ENCODE data around the gene GPS1.
A peak's percentile ranks its signal among the peaks of the same experiment; 100 is the strongest.

GPS1 gene

GRCh38 chr17:82022310-82022980 is 29.3 kb upstream of the GPS1 start, which contains the start of gene CENPX:
Gene CENPX, minus strand, starts transcription at chr17:82022878. Its CDS starts 17 bp downstream, at chr17:82022861.
- H3K4me3 ChIP-seq (ENCODE audit: control insufficient read depth in 1 of 7, extremely low read depth in 1 of 7, insufficient read depth in 4 of 7, low read depth in 2 of 7, low read length in 6 of 7): peak within 1 kb of the TSS; percentile 64 to 85 (median 80)
- peak in 1 of 3 donors; percentile 37 for DNase-seq
- H3K27ac ChIP-seq (ENCODE audit: insufficient read depth in 1 of 2, low read depth in 1 of 2, low read length in 2 of 2, poor library complexity in 1 of 2, severe bottlenecking in 2 of 2): peak within 1 kb of the TSS in 1 of 2 experiments; percentile 76
- no peaks in the 10 kb centered on the region for H3K9me3 ChIP-seq (ENCODE audit: control extremely low read depth in 1 of 5, control insufficient read depth in 4 of 5, insufficient read depth in 2 of 5, low read depth in 1 of 5, low read length in 4 of 5)
- under 1% methylated on average over 56 of the region's 64 CpGs for WGBS (ENCODE audit: insufficient coverage)
- CTCF ChIA-PET: interaction anchor here (1.3 to 6.8 kb wide), 9 partner anchors 14 to 94 kb away, joined by 3 to 117 read pairs (median 5); partner anchors contain the start of gene NOTUM
- POLR2A ChIA-PET: interaction anchor here (0.5 to 2.1 kb wide), 3 partner anchors 46 to 354 kb away, joined by 4 to 11 read pairs (median 4); no protein-coding TSS in a partner anchor
- H3K4me1 ChIP-seq (ENCODE audit: control extremely low read depth in 1 of 4, control insufficient read depth in 4 of 4, insufficient read depth in 4 of 4, low read length in 3 of 4): peaks cover 0 to 40% (median 29%) of the 10 kb centered on the region in 4 experiments
- no peaks in the 10 kb centered on the region for H3K27me3 ChIP-seq (replicated peaks in 2 of 5; ENCODE audit: control insufficient read depth in 4 of 5, insufficient read depth in 5 of 5, low read length in 4 of 5)
- peaks cover 0 to 19% (median 7%) of the 10 kb centered on the region in 4 experiments for H3K36me3 ChIP-seq (ENCODE audit: control insufficient read depth in 4 of 4, insufficient read depth in 4 of 4, low read length in 3 of 4)

- WGBS (ENCODE audit: insufficient coverage): 0% methylated on average over 42 of the region's 42 CpGs
- POLR2A ChIA-PET: interaction anchor here (0.5 kb wide), 2 partner anchors 46 to 93 kb away, joined by 3 to 4 read pairs; no protein-coding TSS in a partner anchor
Measured at GRCh38 chr17:82022981-82023446, 28.7 kb upstream of the GPS1 start, which contains the start of gene LRRC45. Gene LRRC45, plus strand, starts transcription at chr17:82023305. Its CDS starts 339 bp downstream, at chr17:82023644.

GRCh38 chr17:82023447-82024241 is 28.1 kb upstream of the GPS1 start:
- Histone ChIP-seq H3K9me3 (ENCODE audit: control extremely low read depth in 1 of 5, control insufficient read depth in 4 of 5, insufficient read depth in 2 of 5, low read depth in 1 of 5, low read length in 4 of 5) (no peaks in the 10 kb centered on the region), H3K27me3 (replicated peaks in 2 of 5; ENCODE audit: control insufficient read depth in 4 of 5, insufficient read depth in 5 of 5, low read length in 4 of 5) (no peaks in the 10 kb centered on the region), H3K4me3 (ENCODE audit: control insufficient read depth in 1 of 7, extremely low read depth in 1 of 7, insufficient read depth in 4 of 7, low read depth in 2 of 7, low read length in 6 of 7) (peak overlapping the region; percentile 61 to 80 (median 76)), H3K4me1 (ENCODE audit: control extremely low read depth in 1 of 4, control insufficient read depth in 4 of 4, insufficient read depth in 4 of 4, low read length in 3 of 4) (peaks cover 0 to 40% (median 29%) of the 10 kb centered on the region in 4 experiments), H3K36me3 (ENCODE audit: control insufficient read depth in 4 of 4, insufficient read depth in 4 of 4, low read length in 3 of 4) (peaks cover 0 to 11% (median 5%) of the 10 kb centered on the region in 4 experiments), H3K27ac (ENCODE audit: insufficient read depth in 1 of 2, low read depth in 1 of 2, low read length in 2 of 2, poor library complexity in 1 of 2, severe bottlenecking in 2 of 2) (peak overlapping the region in 1 of 2 experiments; percentile 14)
- POLR2A ChIA-PET: interaction anchor here (0.5 kb wide), 1 partner anchor 93 kb away, joined by 3 read pairs; no protein-coding TSS in a partner anchor
- CTCF ChIA-PET: interaction anchor here (0.8 to 6.8 kb wide), 5 partner anchors 20 to 95 kb away, joined by 3 to 117 read pairs (median 3); partner anchors contain the start of gene NOTUM
- WGBS (ENCODE audit: insufficient coverage): 6% methylated on average over 55 of the region's 55 CpGs
- DNase-seq: peak in 2 of 3 donors; percentile 34 to 37

More at GRCh38 chr17:82022981-82023446, 28.7 kb upstream of the GPS1 start, which contains the start of gene LRRC45:
- H3K36me3 ChIP-seq (ENCODE audit: control insufficient read depth in 4 of 4, insufficient read depth in 4 of 4, low read length in 3 of 4): peaks cover 0 to 14% (median 6%) of the 10 kb centered on the region in 4 experiments
- H3K9me3 ChIP-seq (ENCODE audit: control extremely low read depth in 1 of 5, control insufficient read depth in 4 of 5, insufficient read depth in 2 of 5, low read depth in 1 of 5, low read length in 4 of 5): no peaks in the 10 kb centered on the region
- no peaks in the 10 kb centered on the region for H3K27me3 ChIP-seq (replicated peaks in 2 of 5; ENCODE audit: control insufficient read depth in 4 of 5, insufficient read depth in 5 of 5, low read length in 4 of 5)
- peak; percentile 99 to 100 (median 100) for DNase-seq
- CTCF ChIA-PET: interaction anchor here (1.3 to 6.8 kb wide), 6 partner anchors 14 to 95 kb away, joined by 3 to 117 read pairs (median 12); partner anchors contain the start of gene NOTUM
- H3K27ac ChIP-seq (ENCODE audit: insufficient read depth in 1 of 2, low read depth in 1 of 2, low read length in 2 of 2, poor library complexity in 1 of 2, severe bottlenecking in 2 of 2): peak within 1 kb of the TSS in 1 of 2 experiments; percentile 76
- peaks cover 0 to 40% (median 29%) of the 10 kb centered on the region in 4 experiments for H3K4me1 ChIP-seq (ENCODE audit: control extremely low read depth in 1 of 4, control insufficient read depth in 4 of 4, insufficient read depth in 4 of 4, low read length in 3 of 4)
- peak within 1 kb of the TSS; percentile 64 to 85 (median 80) for H3K4me3 ChIP-seq (ENCODE audit: control insufficient read depth in 1 of 7, extremely low read depth in 1 of 7, insufficient read depth in 4 of 7, low read depth in 2 of 7, low read length in 6 of 7)

GRCh38 chr17:82024859-82025258 is 26.8 kb upstream of the GPS1 start:
- 95% methylated on average over 8 of the region's 17 CpGs for WGBS (ENCODE audit: insufficient coverage)
- Histone ChIP-seq H3K9me3 (ENCODE audit: control extremely low read depth in 1 of 5, control insufficient read depth in 4 of 5, insufficient read depth in 2 of 5, low read depth in 1 of 5, low read length in 4 of 5) (no peaks in the 10 kb centered on the region), H3K4me3 (ENCODE audit: control insufficient read depth in 1 of 7, extremely low read depth in 1 of 7, insufficient read depth in 4 of 7, low read depth in 2 of 7, low read length in 6 of 7) (no peak overlapping the region), H3K27ac (ENCODE audit: insufficient read depth in 1 of 2, low read depth in 1 of 2, low read length in 2 of 2, poor library complexity in 1 of 2, severe bottlenecking in 2 of 2) (no peak overlapping the region), H3K4me1 (ENCODE audit: control extremely low read depth in 1 of 4, control insufficient read depth in 4 of 4, insufficient read depth in 4 of 4, low read length in 3 of 4) (peaks cover 0 to 40% (median 29%) of the 10 kb centered on the region in 4 experiments), H3K36me3 (ENCODE audit: control insufficient read depth in 4 of 4, insufficient read depth in 4 of 4, low read length in 3 of 4) (peaks cover 0 to 12% (median 4%) of the 10 kb centered on the region in 4 experiments), H3K27me3 (replicated peaks in 2 of 5; ENCODE audit: control insufficient read depth in 4 of 5, insufficient read depth in 5 of 5, low read length in 4 of 5) (no peaks in the 10 kb centered on the region)
- DNase-seq: no peak
- POLR2A ChIA-PET: no interaction called here
- CTCF ChIA-PET: interaction anchor here (1.2 to 6.8 kb wide), 2 partner anchors 10 to 63 kb away, joined by 3 to 117 read pairs; partner anchors contain the start of gene NOTUM

GRCh38 chr17:82025401-82026107 is 26.1 kb upstream of the GPS1 start:
- H3K36me3 ChIP-seq (ENCODE audit: control insufficient read depth in 4 of 4, insufficient read depth in 4 of 4, low read length in 3 of 4): peaks cover 0 to 12% (median 4%) of the 10 kb centered on the region in 4 experiments
- CTCF ChIA-PET: interaction anchor here (1.1 to 1.3 kb wide), 3 partner anchors 9 to 129 kb away, joined by 3 to 4 read pairs (median 3); no protein-coding TSS in a partner anchor
- no peak overlapping the region for H3K4me3 ChIP-seq (ENCODE audit: control insufficient read depth in 1 of 7, extremely low read depth in 1 of 7, insufficient read depth in 4 of 7, low read depth in 2 of 7, low read length in 6 of 7)
- no peaks in the 10 kb centered on the region for H3K27me3 ChIP-seq (replicated peaks in 2 of 5; ENCODE audit: control insufficient read depth in 4 of 5, insufficient read depth in 5 of 5, low read length in 4 of 5)
- 97% methylated on average over 23 of the region's 25 CpGs for WGBS (ENCODE audit: insufficient coverage)
- H3K4me1 ChIP-seq (ENCODE audit: control extremely low read depth in 1 of 4, control insufficient read depth in 4 of 4, insufficient read depth in 4 of 4, low read length in 3 of 4): peaks cover 0 to 46% (median 36%) of the 10 kb centered on the region in 4 experiments
- no peaks in the 10 kb centered on the region for H3K9me3 ChIP-seq (ENCODE audit: control extremely low read depth in 1 of 5, control insufficient read depth in 4 of 5, insufficient read depth in 2 of 5, low read depth in 1 of 5, low read length in 4 of 5)
- DNase-seq: no peak
- no peak overlapping the region for H3K27ac ChIP-seq (ENCODE audit: insufficient read depth in 1 of 2, low read depth in 1 of 2, low read length in 2 of 2, poor library complexity in 1 of 2, severe bottlenecking in 2 of 2)
- POLR2A ChIA-PET: no interaction called here

- H3K4me1 ChIP-seq (ENCODE audit: control extremely low read depth in 1 of 4, control insufficient read depth in 4 of 4, insufficient read depth in 4 of 4, low read length in 3 of 4): peaks cover 0 to 47% (median 34%) of the 10 kb centered on the region in 4 experiments
- ChIA-PET CTCF (interaction anchor here (1.7 to 3.2 kb wide), 2 partner anchors 9 to 10 kb away, joined by 5 to 11 read pairs; partner anchors contain the start of gene DCXR), POLR2A (no interaction called here)
- H3K36me3 ChIP-seq (ENCODE audit: control insufficient read depth in 4 of 4, insufficient read depth in 4 of 4, low read length in 3 of 4): peaks cover 0 to 12% (median 4%) of the 10 kb centered on the region in 4 experiments
- 98% methylated on average over 11 of the region's 13 CpGs for WGBS (ENCODE audit: insufficient coverage)
- no peak overlapping the region for H3K27ac ChIP-seq (ENCODE audit: insufficient read depth in 1 of 2, low read depth in 1 of 2, low read length in 2 of 2, poor library complexity in 1 of 2, severe bottlenecking in 2 of 2)
- H3K27me3 ChIP-seq (replicated peaks in 2 of 5; ENCODE audit: control insufficient read depth in 4 of 5, insufficient read depth in 5 of 5, low read length in 4 of 5): no peaks in the 10 kb centered on the region
- DNase-seq: no peak
- no peaks in the 10 kb centered on the region for H3K9me3 ChIP-seq (ENCODE audit: control extremely low read depth in 1 of 5, control insufficient read depth in 4 of 5, insufficient read depth in 2 of 5, low read depth in 1 of 5, low read length in 4 of 5)
- H3K4me3 ChIP-seq (ENCODE audit: control insufficient read depth in 1 of 7, extremely low read depth in 1 of 7, insufficient read depth in 4 of 7, low read depth in 2 of 7, low read length in 6 of 7): no peak overlapping the region
Measured at GRCh38 chr17:82028246-82028645, 23.5 kb upstream of the GPS1 start.
